B cell (primary cell): ENCODE measurements around the gene TNFRSF1A. TPM values are rescaled to one million over a fixed set of nuclear protein-coding genes. Genes with fewer than 3 reads are reported as not detected.

Source experiments
- ATAC-seq: fragments of 200-7000 bp; cut with Tn5 transposase; one replicate; pipeline ENCODE4 v1.10.0; 2021; ENCODE audit warnings: low read depth, mild to moderate bottlenecking, moderate number of reproducible peaks, moderate library complexity
- CTCF ChIA-PET: fragments of 350-600 bp; sonication (Branson Sonifier 250); formaldehyde crosslinking; loops from one replicate; lab custom pipeline; 2021; ENCODE audit warnings: antibody characterized with exemption, inconsistent platforms; lab: Charles Lee
- POLR2A ChIA-PET: fragments of 350-600 bp; sonication (Branson Sonifier 250); formaldehyde crosslinking; loops from one replicate; lab custom pipeline; 2021; ENCODE audit warnings: antibody characterized with exemption; lab: Charles Lee
- DNase-seq: peaks from one replicate; pipeline ENCODE4 v3.0.0; 2013
- H2AFZ ChIP-seq: 2 replicates; pipeline ENCODE4 v1.6.1; 2012; ENCODE audit warnings: mild to moderate bottlenecking, low read depth, low read length; ENCODE audit not compliant: insufficient read depth, poor library complexity, severe bottlenecking
- H3K27ac ChIP-seq, 2 donors: 1 replicate in 1 of 2; 2 replicates in 1 of 2; pipeline ENCODE4 v1.5.1; 2012 to 2013; ENCODE audit warnings: low read length in 2 of 2, mild to moderate bottlenecking in 2 of 2, moderate library complexity in 1 of 2
- H3K27me3 ChIP-seq, 4 experiments: fragments of 200-600 bp in 1 of 4; sonication (generic) in 1 of 4; replicated peaks in 1 of 4; 1 replicate in 2 of 4; 2 replicates in 2 of 4; pipeline versions ENCODE4 v1.6.1 to v1.7.0; 2013 to 2016; ENCODE audit warnings: low read length in 3 of 4, mild to moderate bottlenecking in 2 of 4, mixed read lengths in 1 of 4, moderate library complexity in 1 of 4; ENCODE audit not compliant: insufficient read depth in 4 of 4, control insufficient read depth in 3 of 4; ENCODE audit errors: control extremely low read depth in 1 of 4
- H3K36me3 ChIP-seq, 2 experiments: replicated peaks in 1 of 2; 1 replicate in 1 of 2; 2 replicates in 1 of 2; pipeline versions ENCODE4 v1.6.1 to v1.7.1; 2013; ENCODE audit warnings: low read length in 1 of 2; ENCODE audit not compliant: insufficient read depth in 2 of 2, control insufficient read depth in 1 of 2; ENCODE audit errors: control extremely low read depth in 1 of 2, extremely low read depth in 1 of 2
- H3K4me1 ChIP-seq, 2 donors: fragments of 200-600 bp in 1 of 2; sonication (generic) in 1 of 2; 1 replicate in 1 of 2; 2 replicates in 1 of 2; pipeline versions ENCODE4 v1.5.1 to v1.6.1; 2013 to 2017; ENCODE audit warnings: low read length in 2 of 2; ENCODE audit not compliant: control insufficient read depth in 2 of 2, insufficient read depth in 2 of 2
- H3K4me2 ChIP-seq: replicated peaks from 2 replicates; pipeline ENCODE3; 2012; ENCODE audit warnings: mild to moderate bottlenecking, low read depth, low read length; ENCODE audit not compliant: poor library complexity, severe bottlenecking
- H3K4me3 ChIP-seq, 5 experiments: fragments of 200-600 bp in 1 of 5; sonication (generic) in 1 of 5; 1 replicate in 3 of 5; 2 replicates in 2 of 5; pipeline versions ENCODE4 v1.5.1 to v1.7.0; 2011 to 2016; ENCODE audit warnings: low read length in 4 of 5, mild to moderate bottlenecking in 4 of 5, low read depth in 2 of 5, control low read depth in 1 of 5, moderate library complexity in 1 of 5; ENCODE audit not compliant: insufficient read depth in 1 of 5; ENCODE audit errors: control extremely low read depth in 1 of 5, extremely low read depth in 1 of 5
- H3K79me2 ChIP-seq: fragments of 200-600 bp; sonication (generic); one replicate; pipeline ENCODE4 v1.6.0; 2016; ENCODE audit warnings: low read length; ENCODE audit not compliant: control insufficient read depth, insufficient read depth
- H3K9ac ChIP-seq: fragments of 200-600 bp; sonication (generic); 2 replicates; pipeline ENCODE4 v1.6.1; 2017; ENCODE audit warnings: mild to moderate bottlenecking, low read length, moderate library complexity
- H3K9me3 ChIP-seq, 3 donors: one replicate each; pipeline versions ENCODE4 v1.6.1 to v1.7.1; 2013; ENCODE audit warnings: low read length in 2 of 3; ENCODE audit not compliant: control insufficient read depth in 2 of 3, insufficient read depth in 1 of 3; ENCODE audit errors: control extremely low read depth in 1 of 3
- H4K20me1 ChIP-seq: 2 replicates; pipeline ENCODE4 v1.6.0; 2012; ENCODE audit warnings: mild to moderate bottlenecking, low read length; ENCODE audit not compliant: insufficient read depth, control insufficient read depth, poor library complexity, severe bottlenecking
- H3K27ac Mint-ChIP-seq: one replicate; pipeline ENCODE4 v1.8.0; 2021; ENCODE audit warnings: mixed read lengths
- H3K27me3 Mint-ChIP-seq: one replicate; pipeline ENCODE4 v1.8.0; 2021; ENCODE audit warnings: mixed read lengths
- H3K4me1 Mint-ChIP-seq: one replicate; pipeline ENCODE4 v1.8.0; 2021; ENCODE audit warnings: mixed read lengths
- H3K4me3 Mint-ChIP-seq: one replicate; pipeline ENCODE4 v1.8.0; 2021; ENCODE audit warnings: mixed read lengths
- H3K9me3 Mint-ChIP-seq: one replicate; pipeline ENCODE4 v1.8.0; 2022; ENCODE audit warnings: mixed read lengths; ENCODE audit not compliant: insufficient read depth
- EZH2 ChIP-seq: IDR thresholded peaks from 2 replicates; pipeline ENCODE4 v1.6.1; 2012; ENCODE audit warnings: borderline replicate concordance, low read depth, mild to moderate bottlenecking, moderate library complexity, low read length; ENCODE audit not compliant: insufficient read depth, poor library complexity, severe bottlenecking
- WGBS: methylation state at CpG from one replicate; pipeline ENCODE4 v1.1.5; 2013; ENCODE audit warnings: missing lambda C conversion rate; ENCODE audit not compliant: insufficient coverage; 5-methylcytosine and 5-hydroxymethylcytosine counted together
- intact Hi-C: fragments of 100-400 bp; cut with micrococcal nuclease; formaldehyde crosslinking; loops from one replicate; pipeline ENCODE4 v1.10.0; 2022
- polyA plus RNA-seq: library from polyadenylated mRNA; depleted of rRNA; stranded (reverse); fragments of >200 nt; gene quantifications from 2 replicates; pipeline ENCODE4 v1.2.3, GENCODE V29; 2012
- total RNA-seq, 2 donors: library from RNA; stranded (reverse); fragments of 120-200 nt in 1 of 2; gene quantifications; 1 replicate in 1 of 2; 2 replicates in 1 of 2; pipeline versions ENCODE4 v1.2.3 to v1.2.4, GENCODE V29; 2013 to 2022
- TF ChIP-seq, protein P1 (sequence below): fragments of 200-600 bp; IDR thresholded peaks from one replicate; pipeline ENCODE4 v1.8.0; 2022; ENCODE audit warnings: antibody characterized with exemption, mild to moderate bottlenecking

The TNFRSF1A gene
- total and polyA plus RNA-seq, 2 donors (not counting 1 experiment from before 2014, with no cell fraction given): 0.59 to 1.6 TPM

DNA sequence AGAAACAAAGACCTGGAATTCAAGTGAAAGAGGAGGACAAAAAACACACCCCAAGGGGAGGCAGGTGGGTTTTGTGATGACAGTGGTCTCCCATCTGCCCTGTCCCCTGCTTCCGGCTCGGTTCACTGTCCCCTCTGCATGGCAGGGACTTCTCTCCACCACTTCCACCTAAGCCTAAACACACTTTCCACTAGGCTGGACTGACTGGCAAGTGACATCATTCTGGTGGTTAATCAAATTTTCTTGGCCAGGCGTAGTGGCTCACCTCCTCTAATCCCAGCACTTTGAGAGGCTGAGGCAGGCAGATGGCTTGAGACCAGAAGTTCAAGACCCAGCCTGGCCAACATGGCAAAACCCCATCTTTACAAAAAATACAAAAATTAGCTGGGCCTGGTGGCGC, 19.5 kb downstream of the TNFRSF1A start:
- H3K4me3 ChIP-seq: no peak overlapping the region
- H3K36me3 ChIP-seq: no peaks in the 10 kb centered on the region
- no peak overlapping the region for H3K4me2 ChIP-seq
- no peak overlapping the region for H3K27ac ChIP-seq
- peaks cover 15% of the 10 kb centered on the region for H3K4me1 Mint-ChIP-seq
- no peak overlapping the region for H2AFZ ChIP-seq
- H3K9ac ChIP-seq: no peak overlapping the region
- no peak for TF ChIP-seq EZH2
- TF ChIP-seq, protein P1, sequence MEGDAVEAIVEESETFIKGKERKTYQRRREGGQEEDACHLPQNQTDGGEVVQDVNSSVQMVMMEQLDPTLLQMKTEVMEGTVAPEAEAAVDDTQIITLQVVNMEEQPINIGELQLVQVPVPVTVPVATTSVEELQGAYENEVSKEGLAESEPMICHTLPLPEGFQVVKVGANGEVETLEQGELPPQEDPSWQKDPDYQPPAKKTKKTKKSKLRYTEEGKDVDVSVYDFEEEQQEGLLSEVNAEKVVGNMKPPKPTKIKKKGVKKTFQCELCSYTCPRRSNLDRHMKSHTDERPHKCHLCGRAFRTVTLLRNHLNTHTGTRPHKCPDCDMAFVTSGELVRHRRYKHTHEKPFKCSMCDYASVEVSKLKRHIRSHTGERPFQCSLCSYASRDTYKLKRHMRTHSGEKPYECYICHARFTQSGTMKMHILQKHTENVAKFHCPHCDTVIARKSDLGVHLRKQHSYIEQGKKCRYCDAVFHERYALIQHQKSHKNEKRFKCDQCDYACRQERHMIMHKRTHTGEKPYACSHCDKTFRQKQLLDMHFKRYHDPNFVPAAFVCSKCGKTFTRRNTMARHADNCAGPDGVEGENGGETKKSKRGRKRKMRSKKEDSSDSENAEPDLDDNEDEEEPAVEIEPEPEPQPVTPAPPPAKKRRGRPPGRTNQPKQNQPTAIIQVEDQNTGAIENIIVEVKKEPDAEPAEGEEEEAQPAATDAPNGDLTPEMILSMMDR: no peak
- ChIA-PET CTCF (interaction anchor here (0.9 to 1.7 kb wide), 3 partner anchors 143 to 217 kb away, joined by 3 to 6 read pairs (median 5); no protein-coding TSS in a partner anchor), POLR2A (no interaction called here)
- H4K20me1 ChIP-seq: no peaks in the 10 kb centered on the region
- H3K4me1 ChIP-seq: peaks cover 15 to 33% of the 10 kb centered on the region in 2 donors
- H3K27ac Mint-ChIP-seq: no peak overlapping the region
- H3K79me2 ChIP-seq: no peaks in the 10 kb centered on the region
- ATAC-seq (no peak), DNase-seq (no peak)
- H3K9me3 ChIP-seq: peaks cover 0 to 12% (median 0%) of the 10 kb centered on the region in 3 donors
- no peaks in the 10 kb centered on the region for H3K9me3 Mint-ChIP-seq
- intact Hi-C loops: no loop called here
- 81% methylated on average over 4 of the region's 4 CpGs for whole genome bisulfite sequencing
- H3K4me3 Mint-ChIP-seq: no peak overlapping the region
- peaks cover 0 to 87% (median 61%) of the 10 kb centered on the region in 4 experiments for H3K27me3 ChIP-seq
- peaks cover 82% of the 10 kb centered on the region for H3K27me3 Mint-ChIP-seq

DNA sequence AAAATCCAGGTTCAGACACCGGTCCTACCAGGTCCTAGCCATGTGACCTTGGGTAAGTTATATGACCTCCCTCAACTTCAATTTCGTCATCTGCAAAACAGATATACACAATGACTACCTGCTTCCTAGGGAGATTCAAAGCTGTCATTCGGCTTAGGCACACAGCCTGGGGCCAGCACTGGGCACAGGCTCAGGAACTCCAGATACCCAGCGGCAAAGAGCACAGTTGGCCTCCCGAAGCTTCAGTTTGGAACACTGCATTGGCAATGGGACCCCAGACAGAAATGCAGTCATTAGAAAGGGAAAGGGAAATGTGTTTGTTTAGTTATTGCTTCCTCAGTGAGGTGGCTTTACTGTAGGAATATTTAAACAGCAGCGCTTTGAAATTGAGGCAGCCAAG, 20.0 kb downstream of the TNFRSF1A start:
- Histone ChIP-seq H3K27ac (no peak overlapping the region), H3K9me3 (peaks cover 0 to 12% (median 0%) of the 10 kb centered on the region in 3 donors), H3K4me2 (no peak overlapping the region), H3K4me1 (peaks cover 15 to 33% of the 10 kb centered on the region in 2 donors), H3K36me3 (no peaks in the 10 kb centered on the region), H3K9ac (no peak overlapping the region), H3K79me2 (no peaks in the 10 kb centered on the region), H4K20me1 (no peaks in the 10 kb centered on the region), H2AFZ (no peak overlapping the region), H3K27me3 (peaks cover 0 to 87% (median 61%) of the 10 kb centered on the region in 4 experiments), H3K4me3 (no peak overlapping the region)
- peak overlapping the region; percentile 32 for H3K27ac Mint-ChIP-seq
- H3K9me3 Mint-ChIP-seq: no peaks in the 10 kb centered on the region
- TF ChIP-seq, protein P1: no peak
- TF ChIP-seq EZH2: no peak
- intact Hi-C loops: no loop called here
- WGBS: 83% methylated on average over 5 of the region's 6 CpGs
- ATAC-seq: no peak
- CTCF ChIA-PET: interaction anchor here (1.2 kb wide), 1 partner anchor 217 kb away, joined by 5 read pairs; no protein-coding TSS in a partner anchor
- DNase-seq: no peak
- H3K27me3 Mint-ChIP-seq: peaks cover 83% of the 10 kb centered on the region
- no peak overlapping the region for H3K4me3 Mint-ChIP-seq
- POLR2A ChIA-PET: no interaction called here
- peaks cover 15% of the 10 kb centered on the region for H3K4me1 Mint-ChIP-seq
